GM21367 (cell line): ENCODE measurements around the gene LRRC43.
"Not testable (repeated sequence)": the region's sequence is repeated elsewhere in the genome, so short reads cannot be mapped to it uniquely, and the experiment has no call there.

Experiments
- ATAC-seq: cut with Tn5 transposase; IDR thresholded peaks from one replicate; pipeline ENCODE4 v1.9.1; 2021; ENCODE audit not compliant: unreplicated experiment

The LRRC43 gene

DNA sequence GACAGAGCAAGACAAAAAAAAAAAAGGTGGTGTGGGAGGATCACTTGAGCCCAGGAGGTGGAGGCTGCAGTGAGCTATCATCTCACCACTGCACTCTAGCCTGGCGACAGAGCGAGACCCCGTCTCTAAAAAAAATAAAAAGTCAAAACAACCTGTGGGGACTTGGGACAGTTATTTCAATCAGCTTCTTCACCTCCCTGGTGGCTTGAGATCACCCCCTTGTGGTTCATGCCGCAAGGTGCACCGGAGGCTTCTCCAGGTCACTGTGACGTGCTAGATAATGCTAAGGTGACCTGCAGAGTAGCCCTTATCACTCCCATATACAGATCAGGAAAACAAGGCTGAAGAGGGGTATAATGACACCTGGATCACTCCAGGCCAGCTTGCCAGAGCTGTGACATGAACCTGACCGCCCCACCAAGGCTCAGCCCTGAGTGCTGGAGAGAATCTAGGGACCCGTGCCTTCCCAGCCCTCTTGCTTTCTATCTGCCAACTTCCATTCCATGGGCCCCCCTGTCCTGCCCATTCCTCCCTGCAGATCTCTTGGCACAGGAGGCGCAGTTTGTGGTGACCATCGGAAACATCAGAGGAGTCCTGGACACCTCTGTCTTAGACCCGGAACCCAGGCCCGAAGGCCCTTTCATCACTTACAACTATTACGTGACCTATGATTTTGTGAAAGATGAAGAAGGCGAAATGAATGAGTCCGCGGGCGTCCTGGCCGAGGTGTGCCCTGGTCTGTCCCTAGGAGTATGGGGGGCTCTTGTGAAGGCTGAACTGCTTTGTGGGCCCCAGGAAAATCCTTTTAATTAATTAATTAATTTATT, 8.1 kb downstream of the LRRC43 start:
- ATAC-seq = no peak

- ATAC-seq = no peak
Observed at GRCh38 chr12:122192441-122192840, 9.5 kb downstream of the LRRC43 start.

GRCh38 chr12:122194804-122195203, 11.9 kb downstream of the LRRC43 start:
- no peak for ATAC-seq

DNA sequence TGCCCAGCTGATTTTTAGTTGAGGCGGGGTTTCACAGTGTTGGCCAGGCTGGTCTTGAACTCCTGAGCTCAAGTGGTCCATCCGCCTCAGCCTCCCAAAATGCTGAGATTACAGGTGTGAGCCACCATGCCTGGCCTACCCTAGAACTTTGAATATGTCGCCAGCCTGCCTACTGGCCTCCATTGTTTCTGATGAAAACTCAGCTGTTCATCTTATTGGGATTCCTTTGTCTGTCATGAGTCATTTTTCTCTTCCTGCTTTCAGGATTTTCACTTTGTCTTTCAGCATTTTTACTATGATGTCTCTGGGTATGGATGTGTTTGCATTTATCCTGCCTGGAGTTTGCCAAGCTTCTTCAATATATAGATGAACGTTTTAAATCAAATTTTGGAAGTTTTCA, 12.5 kb downstream of the LRRC43 start:
- no peak for ATAC-seq

DNA sequence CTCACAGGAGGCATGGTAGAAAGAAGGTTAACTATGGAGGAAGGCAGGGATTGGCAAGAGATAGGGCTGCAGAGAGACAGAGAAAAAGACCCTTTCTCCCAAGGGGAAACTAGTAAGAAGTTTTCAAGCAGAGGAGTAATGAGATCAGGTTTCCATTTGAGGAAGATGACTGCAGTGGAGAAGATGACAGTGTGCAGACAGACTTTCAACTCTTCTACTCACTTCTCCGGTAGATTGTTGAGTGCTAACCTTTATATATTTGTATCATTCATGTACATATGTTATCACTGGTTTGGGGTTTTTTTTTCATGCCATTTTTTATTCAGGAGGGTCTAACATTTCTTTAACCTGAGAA, 14.7 kb downstream of the LRRC43 start:
- ATAC-seq = no peak

GRCh38 chr12:122199484-122200355, 16.8 kb downstream of the LRRC43 start:
- no peak for ATAC-seq

DNA sequence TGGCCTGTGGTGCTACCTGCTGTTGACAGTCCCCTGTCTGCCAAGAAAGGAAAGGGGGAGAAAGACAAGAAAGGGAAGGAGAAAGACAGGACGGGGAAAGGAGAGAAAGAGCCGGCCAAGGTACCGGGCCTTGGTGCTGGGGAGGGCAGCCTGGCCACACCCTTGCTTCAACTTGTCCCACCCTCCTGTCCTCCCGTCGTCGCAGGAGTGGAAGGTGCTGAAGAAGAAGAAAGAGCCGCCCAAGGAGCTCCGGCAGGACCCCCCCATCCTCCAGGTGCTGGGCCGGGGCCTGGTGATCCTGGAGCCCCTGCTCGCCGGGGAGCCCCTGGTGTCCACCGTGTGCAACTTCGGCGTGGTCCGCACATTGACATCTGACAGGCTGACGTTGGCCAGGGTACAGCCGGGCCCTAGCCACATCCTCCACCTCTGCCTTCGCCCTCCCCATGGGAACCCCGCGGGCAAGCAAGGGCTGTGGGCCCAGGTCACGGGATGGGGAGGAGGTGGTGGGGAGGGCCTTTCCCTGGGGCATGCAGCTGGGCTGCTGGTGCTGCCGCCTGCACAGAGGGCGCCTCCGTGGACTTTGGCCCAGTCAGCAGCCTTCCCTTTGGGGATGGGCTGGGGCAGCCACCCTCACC, 17.7 kb downstream of the LRRC43 start:
- no peak for ATAC-seq

DNA sequence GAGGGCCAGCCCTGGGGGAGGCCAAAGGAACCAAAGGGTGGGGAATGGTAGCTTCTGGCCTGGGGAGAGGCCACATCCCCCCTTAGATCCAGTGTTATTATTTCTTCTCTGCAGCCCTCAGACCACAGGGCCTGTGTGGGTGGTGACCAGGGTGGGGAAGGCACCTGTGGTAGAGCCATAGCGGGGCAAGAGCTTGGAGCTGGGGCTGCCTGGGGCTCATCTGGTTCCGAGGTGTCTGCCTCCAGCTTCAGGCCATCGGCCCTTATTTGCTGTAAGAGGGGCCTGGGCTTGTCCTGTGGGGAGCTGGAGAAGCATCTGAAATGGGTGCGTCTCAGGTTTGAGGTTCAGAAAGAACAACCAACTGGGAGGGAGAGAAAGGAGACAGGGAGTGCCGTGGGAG, 18.5 kb downstream of the LRRC43 start:
- no peak for ATAC-seq

- no peak for ATAC-seq
Observed at GRCh38 chr12:122202017-122202416, 19.1 kb downstream of the LRRC43 start.

- not testable (repeated sequence) for ATAC-seq
Observed at GRCh38 chr12:122202811-122203210, 19.9 kb downstream of the LRRC43 start.

GRCh38 chr12:122203301-122204166, 20.6 kb downstream of the LRRC43 start, which contains the start of gene B3GNT4:
TSS of gene B3GNT4 (plus strand) at chr12:122203709. CDS start at chr12:122204619, 910 bp downstream.
- no peak for ATAC-seq

- no peak for ATAC-seq
Observed at GRCh38 chr12:122204167-122205052, 21.5 kb downstream of the LRRC43 start.

- ATAC-seq = no peak
Observed at GRCh38 chr12:122205053-122205925, 22.4 kb downstream of the LRRC43 start.

- no peak for ATAC-seq
Observed at GRCh38 chr12:122206111-122206881, 23.4 kb downstream of the LRRC43 start.

DNA sequence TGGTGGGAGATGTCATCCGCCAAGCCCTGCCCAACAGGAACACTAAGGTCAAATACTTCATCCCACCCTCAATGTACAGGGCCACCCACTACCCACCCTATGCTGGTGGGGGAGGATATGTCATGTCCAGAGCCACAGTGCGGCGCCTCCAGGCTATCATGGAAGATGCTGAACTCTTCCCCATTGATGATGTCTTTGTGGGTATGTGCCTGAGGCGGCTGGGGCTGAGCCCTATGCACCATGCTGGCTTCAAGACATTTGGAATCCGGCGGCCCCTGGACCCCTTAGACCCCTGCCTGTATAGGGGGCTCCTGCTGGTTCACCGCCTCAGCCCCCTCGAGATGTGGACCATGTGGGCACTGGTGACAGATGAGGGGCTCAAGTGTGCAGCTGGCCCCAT, 24.1 kb downstream of the LRRC43 start:
- ATAC-seq = no peak

DNA sequence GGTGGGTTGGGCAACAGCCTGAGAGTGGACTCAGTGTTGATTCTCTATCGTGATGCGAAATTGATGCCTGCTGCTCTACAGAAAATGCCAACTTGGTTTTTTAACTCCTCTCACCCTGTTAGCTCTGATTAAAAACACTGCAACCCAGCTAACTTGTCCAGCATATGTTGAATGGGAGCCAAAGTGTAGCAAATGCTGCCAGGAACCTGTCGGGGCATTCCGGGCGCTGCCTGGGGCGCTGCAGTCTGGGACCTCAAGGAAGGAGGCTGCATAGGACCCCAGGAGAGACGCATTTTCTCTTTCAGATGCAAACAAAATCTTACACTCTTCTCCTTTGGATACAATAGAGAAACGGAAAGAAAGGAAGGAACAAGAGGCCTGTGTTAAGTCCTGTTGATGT, 24.5 kb downstream of the LRRC43 start:
- ATAC-seq = no peak

GRCh38 chr12:122208073-122208820, 25.3 kb downstream of the LRRC43 start:
- no peak for ATAC-seq
